GM12891 (cell line): ENCODE measurements around the gene PRPF6.

ENCODE experiments used
- DNase-seq: peaks from one replicate; pipeline ENCODE4 v3.0.0; 2011; ENCODE audit warnings: low spot score; ENCODE audit not compliant: insufficient read length
- FAIRE-seq: peaks from 2 replicates; lab custom pipeline; 2011; peaks lifted over from hg19 to GRCh38; lab: Jason Lieb, UNC
- PAX5 ChIP-seq: IDR thresholded peaks from 2 replicates; pipeline ENCODE4 v1.6.1; 2011; ENCODE audit warnings: low read length, moderate library complexity, mild to moderate bottlenecking; ENCODE audit not compliant: insufficient read depth, severe bottlenecking
- POLR2A ChIP-seq: IDR thresholded peaks from 2 replicates; pipeline ENCODE4 v1.6.1; 2011; ENCODE audit warnings: low read depth, low read length, control low read depth
- POLR2AphosphoS5 ChIP-seq: IDR thresholded peaks from 2 replicates; pipeline ENCODE4 v1.6.1; 2011; ENCODE audit warnings: low read depth, low read length, control low read depth
- POU2F2 ChIP-seq: IDR thresholded peaks from 2 replicates; pipeline ENCODE4 v1.6.1; 2011; ENCODE audit warnings: low read depth, mild to moderate bottlenecking, control low read depth, low read length, moderate library complexity
- SPI1 ChIP-seq: IDR thresholded peaks from 2 replicates; pipeline ENCODE4 v1.6.1; 2011; ENCODE audit warnings: low read depth, low read length, control low read depth
- TAF1 ChIP-seq: IDR thresholded peaks from 2 replicates; pipeline ENCODE4 v1.6.1; 2011; ENCODE audit warnings: low read depth, low read length, control low read depth

PRPF6 gene

GRCh38 chr20:63945921-63946920 lies 34.7 kb upstream of the PRPF6 start:
- DNase-seq (no peak), FAIRE-seq (no peak)
- TF ChIP-seq SPI1 (no peak), TAF1 (no peak), POLR2AphosphoS5 (no peak), PAX5 (no peak), POLR2A (no peak), POU2F2 (no peak)

- FAIRE-seq (no peak), DNase-seq (no peak)
These were observed 33.8 kb upstream of the PRPF6 start for GRCh38 chr20:63946986-63947637.

DNA sequence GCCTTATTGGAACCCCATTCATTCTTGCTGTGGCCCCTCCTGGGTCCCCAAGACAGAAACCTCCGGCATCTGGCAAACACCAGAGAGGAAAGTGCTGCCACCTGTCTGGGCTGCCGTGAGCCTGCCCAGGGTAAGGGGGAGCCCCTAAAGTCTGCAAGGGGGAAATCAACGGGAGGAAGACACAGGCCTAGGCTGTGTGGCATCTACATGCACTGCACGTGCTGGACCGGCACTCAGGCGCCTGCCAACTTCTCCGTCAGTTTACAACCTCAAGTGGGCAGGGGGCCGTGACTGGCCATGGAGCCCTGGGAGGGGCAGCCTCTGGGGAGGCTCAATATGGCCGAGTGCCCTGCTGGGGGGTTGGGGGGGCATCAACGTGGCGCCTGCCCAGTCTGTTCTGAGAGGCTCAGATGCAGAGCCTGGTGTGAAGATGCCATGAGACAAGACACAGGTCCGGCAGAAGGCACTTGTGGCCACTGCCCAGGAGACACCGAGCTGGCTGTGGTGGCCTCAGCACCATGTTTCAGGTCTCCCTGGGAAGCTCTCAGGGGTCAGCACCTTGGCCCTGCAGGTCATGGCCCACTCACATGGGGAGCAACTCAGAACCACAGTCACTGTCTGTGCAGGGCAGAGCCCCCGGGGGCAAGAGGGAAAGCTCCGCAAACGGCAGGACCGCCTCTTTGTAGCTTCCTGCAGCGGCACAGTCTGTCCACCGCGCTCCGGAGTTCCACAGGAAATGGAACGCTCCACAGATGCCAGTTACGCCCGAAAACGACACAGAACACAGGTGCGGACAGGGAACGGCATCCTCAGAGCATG lies 33.1 kb upstream of the PRPF6 start:
- FAIRE-seq (no peak), DNase-seq (no peak)
- TF ChIP-seq TAF1 (no peak), POLR2A (no peak), PAX5 (no peak), POLR2AphosphoS5 (no peak), SPI1 (no peak), POU2F2 (no peak)

More at GRCh38 chr20:63946986-63947637, 33.8 kb upstream of the PRPF6 start:
- no peak for TF ChIP-seq PAX5
- TF ChIP-seq SPI1 = no peak
- TF ChIP-seq TAF1 = no peak
- TF ChIP-seq POU2F2 = no peak
- no peak for TF ChIP-seq POLR2AphosphoS5
- no peak for TF ChIP-seq POLR2A

GRCh38 chr20:63950701-63951397 lies 30.1 kb upstream of the PRPF6 start:
- DNase-seq (no peak), FAIRE-seq (no peak)
- TF ChIP-seq POLR2A = no peak
- no peak for TF ChIP-seq POLR2AphosphoS5
- no peak for TF ChIP-seq POU2F2

GRCh38 chr20:63951398-63952209 lies 29.3 kb upstream of the PRPF6 start:
- DNase-seq (no peak), FAIRE-seq (no peak)
- TF ChIP-seq POU2F2 (no peak), SPI1 (no peak), POLR2A (no peak), TAF1 (no peak), POLR2AphosphoS5 (no peak), PAX5 (no peak)

DNA sequence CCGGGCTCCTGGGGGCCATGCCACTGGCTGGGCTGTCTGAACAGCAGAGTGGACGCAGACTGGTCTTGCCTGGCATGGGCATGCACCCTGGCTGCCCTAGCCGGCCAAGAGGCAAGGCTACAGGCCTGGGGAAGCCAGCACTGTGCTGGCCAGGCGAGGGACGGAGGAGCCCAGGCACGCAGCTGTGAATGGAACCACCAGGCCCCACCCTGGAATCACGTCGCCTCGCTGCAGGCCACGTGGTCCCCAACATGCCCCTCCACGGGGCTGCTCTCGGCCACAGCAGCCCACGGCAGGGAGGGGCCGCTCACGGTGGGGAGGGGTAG lies 28.8 kb upstream of the PRPF6 start:
- DNase-seq (no peak), FAIRE-seq (no peak)
- TF ChIP-seq PAX5 = no peak
- TF ChIP-seq TAF1 = no peak
- no peak for TF ChIP-seq POU2F2
- no peak for TF ChIP-seq POLR2AphosphoS5

DNA sequence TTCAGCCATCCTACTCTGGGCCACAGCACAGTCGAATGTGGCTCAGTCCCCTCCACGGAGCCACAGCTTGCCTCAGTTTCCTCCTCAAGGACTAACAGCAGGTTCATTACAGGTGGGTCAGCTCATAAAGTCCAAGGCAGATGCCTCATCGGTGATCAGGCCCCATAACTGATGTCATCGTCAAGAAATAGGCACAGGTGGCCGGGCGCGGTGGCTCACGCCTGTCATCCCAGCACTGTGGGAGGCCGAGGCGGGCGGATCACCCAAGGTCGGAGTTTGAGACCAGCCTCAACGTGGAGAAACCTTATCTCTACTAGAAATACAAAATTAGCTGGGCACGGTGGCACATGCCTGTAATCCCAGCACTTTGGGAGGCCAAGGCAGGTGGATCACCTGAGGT lies 28.2 kb upstream of the PRPF6 start:
- FAIRE-seq (no peak), DNase-seq (no peak)
- TF ChIP-seq POLR2A (no peak), TAF1 (no peak), POLR2AphosphoS5 (no peak), PAX5 (no peak), POU2F2 (no peak), SPI1 (no peak)
